GM21390 (cell line): ENCODE data around the gene VPS11.
A peak's percentile ranks its signal among the peaks of the same experiment; 100 is the strongest.
"Not testable (repeated sequence)": the region's sequence is repeated elsewhere in the genome, so short reads cannot be mapped to it uniquely, and the experiment has no call there.

Experiments
- ATAC-seq: cut with Tn5 transposase; IDR thresholded peaks from one replicate; pipeline ENCODE4 v1.9.1; 2021; ENCODE audit not compliant: unreplicated experiment

VPS11 gene

DNA sequence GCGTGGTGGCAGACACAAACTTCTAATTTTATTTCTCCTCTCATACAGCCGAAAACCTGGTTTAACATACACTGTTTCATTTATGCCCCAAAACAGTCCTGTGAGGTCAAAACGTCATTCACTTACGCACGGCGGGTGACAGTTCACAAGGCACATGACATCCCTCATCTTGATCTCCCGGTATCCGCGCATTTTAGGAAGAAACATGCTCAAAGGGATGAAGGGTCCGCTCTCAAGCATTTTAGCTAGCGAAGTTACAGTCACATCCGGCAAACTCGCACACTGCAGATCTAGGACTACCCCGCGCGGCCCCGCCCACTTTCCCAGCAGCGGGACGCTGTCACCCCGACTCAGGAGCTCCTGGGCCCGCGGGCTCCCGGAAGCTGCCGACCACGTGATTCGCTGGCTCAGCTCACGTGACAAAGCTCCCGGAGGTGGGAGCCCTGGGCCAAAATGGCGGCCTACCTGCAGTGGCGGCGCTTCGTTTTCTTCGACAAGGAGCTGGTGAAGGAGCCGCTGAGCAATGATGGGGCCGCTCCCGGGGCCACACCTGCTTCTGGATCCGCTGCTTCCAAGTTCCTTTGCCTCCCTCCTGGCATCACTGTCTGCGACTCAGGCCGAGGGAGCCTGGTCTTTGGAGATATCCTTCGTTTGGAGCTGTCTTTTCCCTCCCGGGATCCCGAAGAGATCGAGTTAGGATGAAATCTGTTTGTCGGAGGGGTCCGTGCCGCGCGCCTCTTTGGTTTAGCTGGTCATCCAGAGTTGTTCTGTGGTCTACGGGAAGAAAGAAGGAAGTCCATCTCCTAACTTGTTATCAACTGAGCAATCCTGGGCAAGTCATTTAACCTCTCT lies at the start of gene VPS11:
Gene VPS11 (plus strand): TSS at position 448 of the 852 bp plus-strand sequence. CDS start 6 bp downstream, at position 454.
- ATAC-seq, result peak; percentile 85

- ATAC-seq, result peak; percentile 87
Observed at GRCh38 chr11:119018074-119018938, 49.3 kb upstream of the VPS11 start, which contains the start of the genes RPS25 and TRAPPC4. Gene RPS25 (minus strand): TSS chr11:119018343. CDS start chr11:119018284, 59 bp downstream. Gene TRAPPC4 (plus strand): TSS chr11:119018766. CDS start chr11:119018796, 30 bp downstream.

DNA sequence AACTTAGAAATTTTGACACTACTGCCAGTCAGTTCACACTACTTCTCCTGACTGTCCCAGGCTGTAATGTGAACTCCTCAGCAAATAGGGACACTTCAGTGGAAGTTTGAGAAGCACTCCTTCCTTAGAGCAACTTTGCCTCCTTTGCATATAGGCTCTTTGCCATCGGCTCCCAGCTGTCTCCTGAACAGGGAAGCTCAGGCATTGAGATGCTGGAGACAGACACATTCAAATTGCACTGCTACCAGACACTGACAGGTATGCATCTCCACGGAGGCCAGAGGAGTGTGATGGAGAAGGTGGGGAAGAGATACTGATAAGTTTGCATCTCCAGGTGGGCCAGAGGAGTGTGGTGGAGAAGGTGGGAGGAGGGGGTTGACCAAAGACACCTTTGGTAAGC lies 47.6 kb upstream of the VPS11 start:
- no peak for ATAC-seq

DNA sequence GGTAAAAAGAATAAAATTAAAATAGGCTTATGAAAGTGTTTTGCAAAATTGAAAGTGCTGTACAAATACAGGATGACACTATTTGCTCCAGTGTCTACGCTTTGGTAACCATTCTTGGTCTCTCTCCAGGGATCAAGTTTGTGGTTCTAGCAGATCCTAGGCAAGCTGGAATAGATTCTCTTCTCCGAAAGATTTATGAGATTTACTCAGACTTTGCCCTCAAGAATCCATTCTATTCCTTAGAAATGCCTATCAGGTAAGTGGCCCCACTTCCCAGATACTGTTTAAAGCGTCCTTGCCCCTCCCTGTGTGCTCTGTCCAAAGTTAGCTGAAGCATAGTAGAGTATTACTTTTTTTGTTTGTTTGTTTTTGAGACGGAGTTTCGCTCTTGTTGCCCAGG lies 46.0 kb upstream of the VPS11 start:
- no peak for ATAC-seq

GRCh38 chr11:119023741-119024140 lies 43.9 kb upstream of the VPS11 start:
- ATAC-seq, result no peak

GRCh38 chr11:119024430-119025098 lies 43.1 kb upstream of the VPS11 start:
- ATAC-seq, result no peak

DNA sequence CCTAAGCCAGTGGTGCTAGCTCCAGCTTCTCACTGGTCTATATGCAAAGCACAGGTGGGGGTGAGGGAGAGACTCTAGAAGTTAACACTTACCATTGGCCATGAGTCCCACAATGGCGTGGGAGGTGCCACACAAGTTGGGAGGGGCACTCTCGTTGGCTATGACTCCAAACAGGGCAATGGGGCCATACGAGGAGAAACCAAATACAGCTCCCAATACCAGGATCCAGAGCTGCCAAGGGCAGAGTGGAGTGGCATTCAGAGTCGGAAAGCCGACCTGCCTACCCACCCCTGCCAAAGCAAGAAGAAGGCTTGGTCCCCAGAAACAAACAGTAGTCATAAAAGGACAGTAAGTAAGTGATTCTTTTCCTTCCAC lies 42.5 kb upstream of the VPS11 start:
- no peak for ATAC-seq

- no peak for ATAC-seq
Observed at GRCh38 chr11:119025541-119025940, 42.1 kb upstream of the VPS11 start.

GRCh38 chr11:119025978-119026766 lies 41.4 kb upstream of the VPS11 start:
- ATAC-seq, result no peak

GRCh38 chr11:119026970-119027369 lies 40.6 kb upstream of the VPS11 start:
- no peak for ATAC-seq

GRCh38 chr11:119027561-119028345 lies 39.9 kb upstream of the VPS11 start:
- no peak for ATAC-seq

DNA sequence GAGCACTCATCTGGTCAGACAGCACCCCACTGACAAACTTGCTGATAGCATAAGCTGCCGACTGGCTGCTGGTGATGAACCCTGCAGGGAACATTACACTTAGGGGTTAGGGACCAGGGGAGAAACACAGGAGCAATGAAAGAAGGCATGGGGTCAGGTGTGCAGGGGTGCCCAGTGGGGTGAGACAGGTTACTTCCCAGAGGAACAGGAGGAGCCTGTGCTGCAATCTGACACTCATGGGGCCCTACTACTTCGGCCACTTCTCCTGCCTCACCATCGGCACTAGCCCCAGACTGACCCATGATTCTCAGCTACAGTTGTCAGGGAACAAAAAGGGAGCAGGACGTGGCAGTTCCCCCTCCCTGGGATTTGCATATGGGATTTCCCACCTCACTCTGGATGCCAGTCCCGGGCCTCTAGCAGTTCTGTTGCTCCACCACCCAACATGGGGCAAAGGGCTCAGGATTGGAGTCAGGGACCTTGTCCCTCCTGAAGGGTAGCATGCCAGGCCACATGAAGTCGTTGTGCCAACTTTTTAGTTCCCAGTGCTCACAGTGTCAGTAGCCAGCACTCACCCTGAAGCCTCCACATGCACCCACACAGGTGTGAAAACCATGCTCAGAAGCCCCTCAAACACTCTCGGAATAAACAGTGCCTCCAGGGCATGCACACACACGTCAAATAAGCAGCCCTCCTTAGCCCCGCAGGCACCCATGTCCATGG lies 39.1 kb upstream of the VPS11 start:
- no peak for ATAC-seq

- ATAC-seq, result no peak
Observed at GRCh38 chr11:119029069-119029339, 38.6 kb upstream of the VPS11 start.

DNA sequence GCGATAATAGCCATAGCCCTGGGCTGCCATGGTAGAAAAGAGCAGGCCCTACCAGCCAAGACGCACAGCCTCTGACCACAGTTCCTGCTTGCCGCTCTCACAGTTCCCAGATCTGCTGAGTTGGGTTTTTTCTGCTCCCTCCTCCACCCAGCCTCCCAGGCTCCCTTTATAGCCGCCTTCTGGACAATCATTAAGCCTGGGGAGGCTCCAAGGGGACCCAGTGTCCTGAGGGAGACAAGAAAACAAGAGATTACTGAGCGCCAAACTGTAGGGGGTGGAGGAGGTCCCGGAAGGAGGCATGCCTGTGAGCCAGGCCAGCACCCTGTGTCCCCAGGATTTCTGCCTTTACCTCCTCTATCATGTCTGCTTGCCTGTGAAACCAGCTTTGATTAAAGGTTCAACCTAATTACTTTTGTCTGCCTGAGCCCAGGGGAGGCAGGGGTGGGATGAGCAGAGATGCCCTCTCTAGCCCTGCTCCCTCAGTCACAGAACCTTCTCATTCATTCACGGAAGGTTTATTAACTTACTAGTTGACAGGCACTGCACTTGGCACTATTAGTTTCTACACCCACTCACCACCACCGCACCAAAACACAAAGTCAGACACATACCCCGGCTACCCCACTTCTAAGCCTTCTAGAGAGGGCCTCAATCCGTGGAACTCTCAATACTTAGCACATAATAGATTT lies 38.1 kb upstream of the VPS11 start:
- ATAC-seq, result no peak

DNA sequence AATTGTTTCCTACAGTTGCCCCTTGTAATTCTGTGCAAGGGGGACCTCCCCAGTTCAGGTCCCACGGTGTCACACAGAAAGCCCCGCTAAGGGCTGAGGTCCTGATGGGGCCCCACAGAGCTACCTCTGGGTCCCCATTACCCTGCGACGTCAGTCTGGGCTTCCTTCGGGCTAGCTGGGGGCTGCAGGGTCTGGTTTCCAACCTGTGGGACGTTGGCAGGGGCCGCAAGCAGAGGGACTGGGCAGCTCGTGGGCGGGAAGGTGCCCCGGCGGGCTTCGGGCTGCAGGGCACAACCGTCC lies 37.6 kb upstream of the VPS11 start:
- ATAC-seq, result peak; percentile 15

GRCh38 chr11:119030329-119031047 lies 37.1 kb upstream of the VPS11 start, which contains the start of gene SLC37A4:
Gene SLC37A4 (minus strand): TSS chr11:119030877.
- ATAC-seq, result peak; percentile 83

DNA sequence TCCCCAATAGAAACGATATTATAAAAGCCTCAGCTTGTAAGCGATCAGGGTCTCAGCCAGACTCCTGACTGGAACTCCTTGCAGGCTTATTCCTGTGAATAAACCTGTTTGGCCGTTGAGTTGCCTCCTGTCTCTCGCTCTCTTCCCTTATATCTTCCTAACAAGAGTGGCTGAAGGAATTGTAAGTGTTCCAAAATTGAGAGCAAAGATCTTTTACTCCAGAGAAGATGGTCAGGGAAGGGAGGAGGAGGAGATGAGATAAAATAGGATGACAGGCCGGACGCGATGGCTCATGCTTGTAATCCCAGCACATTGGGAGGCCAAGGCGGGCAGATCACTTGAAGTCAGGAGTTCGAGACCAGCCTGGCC lies 35.7 kb upstream of the VPS11 start:
- ATAC-seq, result no peak

DNA sequence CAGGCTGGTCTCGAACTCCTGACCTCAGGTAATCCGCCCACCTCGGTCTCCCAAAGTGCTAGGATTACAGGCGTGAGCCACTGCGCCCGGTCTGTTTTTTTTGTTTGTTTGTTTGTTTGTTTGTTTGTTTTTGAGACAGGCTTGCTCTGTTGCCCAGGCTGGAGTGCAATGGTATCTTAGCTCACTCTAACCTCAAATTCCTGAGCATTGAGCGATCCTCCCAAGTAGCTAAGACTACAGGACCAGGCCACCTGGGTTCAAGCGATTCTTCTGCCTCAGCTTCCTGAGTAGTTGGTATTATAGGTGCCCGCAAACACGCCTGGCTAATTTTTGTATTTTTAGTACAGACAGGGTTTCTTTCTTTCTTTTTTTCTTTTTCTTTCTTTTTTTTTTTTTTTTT lies 34.2 kb upstream of the VPS11 start:
- ATAC-seq, result not testable (repeated sequence)
